Left lobe of liver (tissue), 2 donors: ENCODE measurements around the gene SAMSN1. TPM values are rescaled to one million over a fixed set of nuclear protein-coding genes. Genes with fewer than 3 reads are reported as not detected.

ENCODE experiments used
- ATAC-seq: fragments of 200-7000 bp; cut with Tn5 transposase; one replicate; pipeline ENCODE4 v1.9.1; 2020; ENCODE audit warnings: mild to moderate bottlenecking, moderate library complexity
- DNase-seq: peaks from one replicate; pipeline ENCODE4 v3.0.0-alpha.2; 2020; ENCODE audit warnings: low spot score
- total RNA-seq: library from RNA; stranded (reverse); gene quantifications from one replicate; pipeline ENCODE4 v1.2.1, GENCODE V29; 2021
- donor health status: DM: no; HTN: no; CAD: no; lungs with moderate emphysema.
- donor health status: DM: no; HTN: yes; CAD: no.

The SAMSN1 gene
- total RNA-seq, result 1.6 TPM

- DNase-seq (no peak), ATAC-seq (peak; percentile 51)
Observed at GRCh38 chr21:14545906-14546480, at the start of gene SAMSN1. TSS of gene SAMSN1 (minus strand) at chr21:14546315. CDS start at chr21:14546261, 54 bp downstream.

GRCh38 chr21:14595449-14595848 is 49.3 kb upstream of the SAMSN1 start:
- DNase-seq (no peak), ATAC-seq (no peak)

GRCh38 chr21:14594967-14595366 is 48.9 kb upstream of the SAMSN1 start:
- ATAC-seq, result no peak
- no peak for DNase-seq

- DNase-seq (no peak), ATAC-seq (no peak)
Observed at GRCh38 chr21:14593230-14593629, 47.1 kb upstream of the SAMSN1 start.

- ATAC-seq (no peak), DNase-seq (no peak)
Observed at GRCh38 chr21:14592296-14593000, 46.3 kb upstream of the SAMSN1 start.

GRCh38 chr21:14591882-14592281 is 45.8 kb upstream of the SAMSN1 start:
- peak; percentile 97 for ATAC-seq

GRCh38 chr21:14591377-14591776 is 45.3 kb upstream of the SAMSN1 start:
- ATAC-seq (no peak), DNase-seq (no peak)

More at GRCh38 chr21:14591882-14592281, 45.8 kb upstream of the SAMSN1 start:
- peak; percentile 74 for DNase-seq

- DNase-seq (no peak), ATAC-seq (no peak)
Observed at GRCh38 chr21:14589855-14590563, 43.9 kb upstream of the SAMSN1 start.

- no peak for DNase-seq
- no peak for ATAC-seq
Observed at GRCh38 chr21:14587266-14587665, 41.2 kb upstream of the SAMSN1 start.

- ATAC-seq, result no peak
- no peak for DNase-seq
Observed at GRCh38 chr21:14585122-14585521, 39.0 kb upstream of the SAMSN1 start.

GRCh38 chr21:14584357-14585095 is 38.4 kb upstream of the SAMSN1 start:
- ATAC-seq (no peak), DNase-seq (no peak)

- ATAC-seq, result no peak
- no peak for DNase-seq
Observed at GRCh38 chr21:14583629-14584255, 37.6 kb upstream of the SAMSN1 start.

GRCh38 chr21:14582934-14583628 is 37.0 kb upstream of the SAMSN1 start:
- ATAC-seq, result no peak
- DNase-seq, result no peak

- DNase-seq (no peak), ATAC-seq (no peak)
Observed at GRCh38 chr21:14581902-14582457, 35.9 kb upstream of the SAMSN1 start.

- DNase-seq, result no peak
- no peak for ATAC-seq
Observed at GRCh38 chr21:14573244-14573643, 27.1 kb upstream of the SAMSN1 start.

GRCh38 chr21:14572204-14572780 is 26.2 kb upstream of the SAMSN1 start:
- DNase-seq, result no peak
- ATAC-seq, result no peak

- ATAC-seq, result no peak
- no peak for DNase-seq
Observed at GRCh38 chr21:14569868-14570267, 23.8 kb upstream of the SAMSN1 start.

- DNase-seq (no peak), ATAC-seq (no peak)
Observed at GRCh38 chr21:14569026-14569621, 23.0 kb upstream of the SAMSN1 start.
